Keratinocyte (primary cell): ENCODE results near the gene CTIF.

ENCODE experiments used
- CTCF ChIP-seq, 3 experiments: IDR thresholded peaks in 1 of 3; conservative IDR thresholded peaks in 1 of 3; optimal IDR thresholded peaks in 1 of 3; 2 replicates in 2 of 3; 3 replicates in 1 of 3; pipeline versions ENCODE3 to v1.5.1; 2011; ENCODE audit warnings: low read length in 3 of 3, mild to moderate bottlenecking in 3 of 3, moderate library complexity in 2 of 3, control low read depth in 1 of 3, inconsistent platforms in 1 of 3; ENCODE audit not compliant: insufficient read depth in 2 of 3; ENCODE audit errors: extremely low read depth in 1 of 3
- EZH2 ChIP-seq: IDR thresholded peaks from one replicate; pipeline ENCODE4 v1.6.1; 2012; ENCODE audit warnings: inconsistent platforms, mild to moderate bottlenecking, low read length, moderate library complexity

GRCh38 chr18:48558248-48558647 lies 19.4 kb downstream of the CTIF start:
- no peak for TF ChIP-seq EZH2
- TF ChIP-seq CTCF (optimal IDR thresholded peaks at IDR 0.05 in 1 of 3, IDR thresholded peaks at IDR 0.05 in 1 of 3, conservative IDR thresholded peaks at IDR 0.05 in 1 of 3; ENCODE audit: extremely low read depth in 1 of 3, insufficient read depth in 2 of 3, low read length in 3 of 3), result no peak
